Hepatocyte (in vitro differentiated cells): ENCODE measurements around the gene PARD3B. TPM values are rescaled to one million over a fixed set of nuclear protein-coding genes. Genes with fewer than 3 reads are reported as not detected.

ENCODE experiments used
- DNase-seq: peaks from one replicate; pipeline ENCODE4 v3.0.0-alpha.2; 2016; ENCODE audit warnings: low spot score
- H2AFZ ChIP-seq: fragments of 200-600 bp; sonication (generic); 2 replicates; pipeline ENCODE4 v1.6.0; 2016; ENCODE audit warnings: antibody characterized with exemption, mild to moderate bottlenecking
- H3K27ac ChIP-seq: fragments of 200-600 bp; sonication (generic); 2 replicates; pipeline ENCODE4 v1.5.1; 2016; ENCODE audit warnings: mild to moderate bottlenecking
- H3K27me3 ChIP-seq: fragments of 200-600 bp; sonication (generic); 2 replicates; pipeline ENCODE4 v1.6.1; 2016
- H3K36me3 ChIP-seq: fragments of 200-600 bp; sonication (generic); replicated peaks from 2 replicates; pipeline ENCODE4 v1.5.1; 2016; ENCODE audit warnings: low read depth; ENCODE audit not compliant: insufficient read depth
- H3K4me1 ChIP-seq: fragments of 200-600 bp; sonication (generic); 2 replicates; pipeline ENCODE4 v1.5.1; 2016; ENCODE audit warnings: mild to moderate bottlenecking, moderate library complexity; ENCODE audit not compliant: insufficient read depth
- H3K4me2 ChIP-seq: fragments of 200-600 bp; sonication (generic); 2 replicates; pipeline ENCODE4 v1.6.0; 2016
- H3K4me3 ChIP-seq: fragments of 200-600 bp; sonication (generic); 2 replicates; pipeline ENCODE4 v1.5.1; 2016; ENCODE audit warnings: mild to moderate bottlenecking
- H3K79me2 ChIP-seq: fragments of 200-600 bp; sonication (generic); 2 replicates; pipeline ENCODE4 v1.6.0; 2017; ENCODE audit warnings: mild to moderate bottlenecking
- H3K9me2 ChIP-seq: fragments of 200-600 bp; sonication (generic); replicated peaks from 2 replicates; pipeline ENCODE4 v1.6.0; 2017; ENCODE audit warnings: mild to moderate bottlenecking; ENCODE audit not compliant: insufficient read depth
- H3K9me3 ChIP-seq: fragments of 200-600 bp; sonication (generic); 2 replicates; pipeline ENCODE4 v1.5.1; 2016; ENCODE audit warnings: low read depth, mild to moderate bottlenecking
- H4K20me1 ChIP-seq: fragments of 200-600 bp; sonication (generic); 2 replicates; pipeline ENCODE4 v1.6.0; 2016; ENCODE audit warnings: mild to moderate bottlenecking; ENCODE audit not compliant: insufficient read depth, poor library complexity, severe bottlenecking
- CTCF ChIP-seq: fragments of 200-600 bp; sonication (generic); IDR thresholded peaks from 2 replicates; pipeline ENCODE4 v1.5.1; 2016; ENCODE audit warnings: antibody characterized with exemption, mild to moderate bottlenecking; ENCODE audit not compliant: poor library complexity
- EZH2 ChIP-seq: fragments of 200-600 bp; sonication (generic); IDR thresholded peaks from 2 replicates; pipeline ENCODE4 v1.6.1; 2016; ENCODE audit warnings: antibody characterized with exemption, mild to moderate bottlenecking, borderline replicate concordance
- EZH2phosphoT487 ChIP-seq: fragments of 200-600 bp; sonication (generic); IDR thresholded peaks from one replicate; pipeline ENCODE4 v1.6.1; 2018; ENCODE audit warnings: antibody characterized with exemption, mild to moderate bottlenecking, low read depth, moderate library complexity; ENCODE audit not compliant: unreplicated experiment, severe bottlenecking
- WGBS: methylation state at CpG from one replicate; pipeline ENCODE4 v1.1.6; 2016; ENCODE audit warnings: low lambda C conversion rate; ENCODE audit errors: missing lambda C conversion rate; 5-methylcytosine and 5-hydroxymethylcytosine counted together
- polyA plus RNA-seq: library from polyadenylated mRNA; unstranded; fragments of >200 nt; fragmentation: Nextera tagmentation; extraction: Ambion mirVana; gene quantifications from 2 replicates; pipeline ENCODE4 v1.2.1, GENCODE V29; 2016
- total RNA-seq: library from RNA; depleted of rRNA; stranded (reverse); fragments of >200 nt; gene quantifications from 2 replicates; pipeline ENCODE4 v1.2.3, GENCODE V29; 2014

The PARD3B gene
- total and polyA plus RNA-seq, 2 experiments from 2014 or later: 11.5 to 21.7 TPM

GRCh38 chr2:204827701-204828590 is 282.7 kb downstream of the PARD3B start:
- Histone ChIP-seq H2AFZ (no peak overlapping the region), H3K4me2 (no peak overlapping the region), H3K27ac (no peak overlapping the region), H3K4me3 (no peak overlapping the region), H3K79me2 (peaks cover 4% of the 10 kb centered on the region), H3K36me3 (no peaks in the 10 kb centered on the region), H3K27me3 (no peaks in the 10 kb centered on the region), H3K4me1 (no peaks in the 10 kb centered on the region), H4K20me1 (no peaks in the 10 kb centered on the region), H3K9me3 (no peaks in the 10 kb centered on the region), H3K9me2 (no peaks in the 10 kb centered on the region)
- 92% methylated on average over 9 of the region's 9 CpGs for WGBS
- no peak for DNase-seq
- no peak for TF ChIP-seq CTCF
- no peak for TF ChIP-seq EZH2phosphoT487
- no peak for TF ChIP-seq EZH2

- H4K20me1 ChIP-seq: no peaks in the 10 kb centered on the region
- H3K79me2 ChIP-seq: no peaks in the 10 kb centered on the region
- no peak overlapping the region for H3K4me3 ChIP-seq
- no peak overlapping the region for H2AFZ ChIP-seq
- no peaks in the 10 kb centered on the region for H3K4me1 ChIP-seq
- H3K27ac ChIP-seq: no peak overlapping the region
- H3K4me2 ChIP-seq: no peak overlapping the region
- WGBS: 76% methylated on average over 3 of the region's 3 CpGs
- DNase-seq: no peak
- no peaks in the 10 kb centered on the region for H3K36me3 ChIP-seq
- no peak for TF ChIP-seq EZH2phosphoT487
- no peaks in the 10 kb centered on the region for H3K9me2 ChIP-seq
- no peaks in the 10 kb centered on the region for H3K9me3 ChIP-seq
- no peaks in the 10 kb centered on the region for H3K27me3 ChIP-seq
These were observed 289.6 kb downstream of the PARD3B start for GRCh38 chr2:204834716-204835384.

- TF ChIP-seq EZH2 (no peak), CTCF (no peak), EZH2phosphoT487 (no peak)
- 97% methylated on average over 3 of the region's 3 CpGs for WGBS
- H3K4me3 ChIP-seq: no peak overlapping the region
- no peak overlapping the region for H3K4me2 ChIP-seq
- no peaks in the 10 kb centered on the region for H3K79me2 ChIP-seq
- H4K20me1 ChIP-seq: no peaks in the 10 kb centered on the region
- H2AFZ ChIP-seq: no peak overlapping the region
- H3K4me1 ChIP-seq: no peaks in the 10 kb centered on the region
- H3K27me3 ChIP-seq: no peaks in the 10 kb centered on the region
- H3K9me2 ChIP-seq: no peaks in the 10 kb centered on the region
- no peak for DNase-seq
- no peaks in the 10 kb centered on the region for H3K9me3 ChIP-seq
- no peak overlapping the region for H3K27ac ChIP-seq
- no peaks in the 10 kb centered on the region for H3K36me3 ChIP-seq
These were observed 290.5 kb downstream of the PARD3B start for GRCh38 chr2:204835786-204836185.

GRCh38 chr2:204840504-204840903 is 295.2 kb downstream of the PARD3B start:
- 86% methylated on average over 5 of the region's 5 CpGs for WGBS
- no peak overlapping the region for H3K4me3 ChIP-seq
- no peaks in the 10 kb centered on the region for H3K9me3 ChIP-seq
- TF ChIP-seq EZH2: no peak
- no peak for TF ChIP-seq CTCF
- no peak for TF ChIP-seq EZH2phosphoT487
- peaks cover 4% of the 10 kb centered on the region for H3K4me1 ChIP-seq
- no peak overlapping the region for H2AFZ ChIP-seq
- no peaks in the 10 kb centered on the region for H3K9me2 ChIP-seq
- no peak overlapping the region for H3K27ac ChIP-seq
- no peaks in the 10 kb centered on the region for H3K27me3 ChIP-seq
- H4K20me1 ChIP-seq: no peaks in the 10 kb centered on the region
- DNase-seq: no peak
- H3K4me2 ChIP-seq: no peak overlapping the region
- peaks cover 2% of the 10 kb centered on the region for H3K79me2 ChIP-seq
- H3K36me3 ChIP-seq: no peaks in the 10 kb centered on the region
